HL-60 (cell line): ENCODE measurements around the gene CT55.

Source experiments
- GABPA ChIP-seq: IDR thresholded peaks from 2 replicates; pipeline ENCODE4 v1.6.1; 2012; ENCODE audit warnings: low read depth
- POLR2AphosphoS5 ChIP-seq: IDR thresholded peaks from 2 replicates; pipeline ENCODE4 v1.6.1; 2012; ENCODE audit warnings: low read depth
- TF ChIP-seq, protein P1 (sequence below): IDR thresholded peaks from one replicate; pipeline ENCODE4 v1.5.1; 2011; ENCODE audit warnings: low read length, control low read depth, inconsistent platforms; ENCODE audit not compliant: insufficient read depth
- TF ChIP-seq, protein P2 (sequence below): IDR thresholded peaks from 2 replicates; pipeline ENCODE4 v1.6.1; 2012; ENCODE audit warnings: low read depth; ENCODE audit not compliant: insufficient replicate concordance

DNA sequence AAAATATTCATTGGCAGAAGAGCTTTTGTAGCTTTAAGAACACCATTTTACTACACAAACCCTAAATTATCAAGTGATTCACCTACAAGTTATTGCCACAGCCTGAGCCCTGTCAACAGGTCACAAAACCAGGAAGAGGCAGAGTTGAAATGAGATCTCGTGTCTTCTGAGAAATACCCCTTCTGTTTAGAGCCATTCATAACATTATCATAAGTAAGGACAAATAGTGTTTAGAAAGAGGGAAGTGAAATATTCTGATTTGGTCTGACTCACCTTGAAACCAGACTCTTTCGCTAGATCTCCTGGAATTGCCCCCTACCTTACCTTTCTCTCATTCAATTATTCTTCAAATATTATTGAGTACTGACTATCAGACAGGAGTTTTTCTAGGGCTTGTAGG lies 56.8 kb downstream of the CT55 start:
- TF ChIP-seq, protein P1, sequence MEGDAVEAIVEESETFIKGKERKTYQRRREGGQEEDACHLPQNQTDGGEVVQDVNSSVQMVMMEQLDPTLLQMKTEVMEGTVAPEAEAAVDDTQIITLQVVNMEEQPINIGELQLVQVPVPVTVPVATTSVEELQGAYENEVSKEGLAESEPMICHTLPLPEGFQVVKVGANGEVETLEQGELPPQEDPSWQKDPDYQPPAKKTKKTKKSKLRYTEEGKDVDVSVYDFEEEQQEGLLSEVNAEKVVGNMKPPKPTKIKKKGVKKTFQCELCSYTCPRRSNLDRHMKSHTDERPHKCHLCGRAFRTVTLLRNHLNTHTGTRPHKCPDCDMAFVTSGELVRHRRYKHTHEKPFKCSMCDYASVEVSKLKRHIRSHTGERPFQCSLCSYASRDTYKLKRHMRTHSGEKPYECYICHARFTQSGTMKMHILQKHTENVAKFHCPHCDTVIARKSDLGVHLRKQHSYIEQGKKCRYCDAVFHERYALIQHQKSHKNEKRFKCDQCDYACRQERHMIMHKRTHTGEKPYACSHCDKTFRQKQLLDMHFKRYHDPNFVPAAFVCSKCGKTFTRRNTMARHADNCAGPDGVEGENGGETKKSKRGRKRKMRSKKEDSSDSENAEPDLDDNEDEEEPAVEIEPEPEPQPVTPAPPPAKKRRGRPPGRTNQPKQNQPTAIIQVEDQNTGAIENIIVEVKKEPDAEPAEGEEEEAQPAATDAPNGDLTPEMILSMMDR: no peak
- no peak for TF ChIP-seq GABPA
- TF ChIP-seq, protein P2, sequence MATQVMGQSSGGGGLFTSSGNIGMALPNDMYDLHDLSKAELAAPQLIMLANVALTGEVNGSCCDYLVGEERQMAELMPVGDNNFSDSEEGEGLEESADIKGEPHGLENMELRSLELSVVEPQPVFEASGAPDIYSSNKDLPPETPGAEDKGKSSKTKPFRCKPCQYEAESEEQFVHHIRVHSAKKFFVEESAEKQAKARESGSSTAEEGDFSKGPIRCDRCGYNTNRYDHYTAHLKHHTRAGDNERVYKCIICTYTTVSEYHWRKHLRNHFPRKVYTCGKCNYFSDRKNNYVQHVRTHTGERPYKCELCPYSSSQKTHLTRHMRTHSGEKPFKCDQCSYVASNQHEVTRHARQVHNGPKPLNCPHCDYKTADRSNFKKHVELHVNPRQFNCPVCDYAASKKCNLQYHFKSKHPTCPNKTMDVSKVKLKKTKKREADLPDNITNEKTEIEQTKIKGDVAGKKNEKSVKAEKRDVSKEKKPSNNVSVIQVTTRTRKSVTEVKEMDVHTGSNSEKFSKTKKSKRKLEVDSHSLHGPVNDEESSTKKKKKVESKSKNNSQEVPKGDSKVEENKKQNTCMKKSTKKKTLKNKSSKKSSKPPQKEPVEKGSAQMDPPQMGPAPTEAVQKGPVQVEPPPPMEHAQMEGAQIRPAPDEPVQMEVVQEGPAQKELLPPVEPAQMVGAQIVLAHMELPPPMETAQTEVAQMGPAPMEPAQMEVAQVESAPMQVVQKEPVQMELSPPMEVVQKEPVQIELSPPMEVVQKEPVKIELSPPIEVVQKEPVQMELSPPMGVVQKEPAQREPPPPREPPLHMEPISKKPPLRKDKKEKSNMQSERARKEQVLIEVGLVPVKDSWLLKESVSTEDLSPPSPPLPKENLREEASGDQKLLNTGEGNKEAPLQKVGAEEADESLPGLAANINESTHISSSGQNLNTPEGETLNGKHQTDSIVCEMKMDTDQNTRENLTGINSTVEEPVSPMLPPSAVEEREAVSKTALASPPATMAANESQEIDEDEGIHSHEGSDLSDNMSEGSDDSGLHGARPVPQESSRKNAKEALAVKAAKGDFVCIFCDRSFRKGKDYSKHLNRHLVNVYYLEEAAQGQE: no peak
- no peak for TF ChIP-seq POLR2AphosphoS5
